GM12872 (cell line): Measurements from ENCODE around the gene SULF2.

ENCODE experiments used
- CTCF ChIP-seq: IDR thresholded peaks from 3 replicates; pipeline ENCODE4 v1.5.1; 2011; ENCODE audit warnings: low read depth, mild to moderate bottlenecking, low read length, moderate library complexity; ENCODE audit not compliant: insufficient read depth

The SULF2 gene

GRCh38 chr20:47609001-47609400 lies 176.3 kb downstream of the SULF2 start:
- TF ChIP-seq CTCF, result no peak
